DMS53 (cell line): ENCODE measurements around the gene COMT.
"Not testable (repeated sequence)": the region's sequence is repeated elsewhere in the genome, so short reads cannot be mapped to it uniquely, and the experiment has no call there.

Experiments used
- DNase-seq: peaks from one replicate; lab custom pipeline; 2025; lab: John Stamatoyannopoulos, UW

The COMT gene

GRCh38 chr22:19941365-19942082 is at the start of gene COMT, which contains the start of gene TXNRD2:
Gene COMT (plus strand): TSS chr22:19941772. CDS start chr22:19962527, 20,755 bp downstream.
Gene TXNRD2 (minus strand): TSS chr22:19941818. CDS start chr22:19941803, 15 bp downstream.
- DNase-seq, result peak; percentile 71

GRCh38 chr22:19892257-19892879 is 49.2 kb upstream of the COMT start:
- DNase-seq, result no peak

GRCh38 chr22:19892925-19893324 is 48.6 kb upstream of the COMT start:
- DNase-seq, result no peak

- no peak for DNase-seq
These were observed 48.2 kb upstream of the COMT start for GRCh38 chr22:19893363-19893762.

- no peak for DNase-seq
These were observed 46.3 kb upstream of the COMT start for GRCh38 chr22:19895160-19895849.

- no peak for DNase-seq
These were observed 44.8 kb upstream of the COMT start for GRCh38 chr22:19896665-19897355.

GRCh38 chr22:19897726-19898125 is 43.8 kb upstream of the COMT start:
- no peak for DNase-seq

GRCh38 chr22:19898145-19898544 is 43.4 kb upstream of the COMT start:
- DNase-seq, result no peak

- DNase-seq, result no peak
These were observed 42.6 kb upstream of the COMT start for GRCh38 chr22:19898831-19899567.

GRCh38 chr22:19900707-19901436 is 40.7 kb upstream of the COMT start:
- no peak for DNase-seq

- DNase-seq, result no peak
These were observed 39.9 kb upstream of the COMT start for GRCh38 chr22:19901577-19902244.

- no peak for DNase-seq
These were observed 39.3 kb upstream of the COMT start for GRCh38 chr22:19902245-19902715.

GRCh38 chr22:19903031-19903430 is 38.5 kb upstream of the COMT start:
- no peak for DNase-seq

GRCh38 chr22:19903513-19903912 is 38.1 kb upstream of the COMT start:
- no peak for DNase-seq

- no peak for DNase-seq
These were observed 37.3 kb upstream of the COMT start for GRCh38 chr22:19904174-19904856.

GRCh38 chr22:19904935-19905334 is 36.6 kb upstream of the COMT start:
- no peak for DNase-seq

GRCh38 chr22:19905347-19906276 is 36.0 kb upstream of the COMT start:
- no peak for DNase-seq

- DNase-seq, result not testable (repeated sequence)
These were observed 34.7 kb upstream of the COMT start for GRCh38 chr22:19906864-19907263.

- not testable (repeated sequence) for DNase-seq
These were observed 33.7 kb upstream of the COMT start for GRCh38 chr22:19907902-19908301.
